ENCODE results near the gene APBA2. TPM values are rescaled to one million over a fixed set of nuclear protein-coding genes. Genes with fewer than 3 reads are reported as not detected.

The APBA2 gene
- total RNA-seq, 1 experiment from 2014 or later, result 12.9 TPM

GRCh38 chr15:28952666-28953491 is 67.1 kb downstream of the APBA2 start:
- CTCF ChIA-PET, result no interaction called here
- POLR2A ChIA-PET (ENCODE audit: low non-redundant PET), result no interaction called here
- no peak for DNase-seq (ENCODE audit: low spot score)
- no peak overlapping the region for H3K27ac ChIP-seq (ENCODE audit: low read depth, low read length, poor library complexity, severe bottlenecking)
- TF ChIP-seq EZH2 (IDR thresholded peaks at IDR 0.05; ENCODE audit: borderline replicate concordance, low read depth, low read length, poor library complexity, severe bottlenecking) (no peak), CTCF (conservative IDR thresholded peaks at IDR 0.05; ENCODE audit: low read depth, low read length) (no peak)
- H3K36me3 ChIP-seq (ENCODE audit: insufficient read depth, low read length, poor library complexity, severe bottlenecking), result no peaks in the 10 kb centered on the region
- no peaks in the 10 kb centered on the region for H3K9me3 ChIP-seq (ENCODE audit: low read depth, low read length, poor library complexity, severe bottlenecking)
- intact Hi-C loops (cut with micrococcal nuclease; ENCODE audit: unreplicated experiment), result no loop called here
- no peaks in the 10 kb centered on the region for H3K27me3 ChIP-seq (replicated peaks; ENCODE audit: insufficient read depth, low read depth, low read length, poor library complexity)
- no peaks in the 10 kb centered on the region for H3K4me1 ChIP-seq (ENCODE audit: insufficient read depth, low read length, poor library complexity, severe bottlenecking)
- no TSS peak for BruUV-seq (replicated peaks)
- H3K4me3 ChIP-seq (ENCODE audit: low read depth, low read length, poor library complexity, severe bottlenecking), result no peak overlapping the region

- ChIA-PET CTCF (no interaction called here), POLR2A (ENCODE audit: low non-redundant PET) (no interaction called here)
- Histone ChIP-seq H3K27ac (ENCODE audit: low read depth, low read length, poor library complexity, severe bottlenecking) (no peak overlapping the region), H3K36me3 (ENCODE audit: insufficient read depth, low read length, poor library complexity, severe bottlenecking) (no peaks in the 10 kb centered on the region), H3K4me1 (ENCODE audit: insufficient read depth, low read length, poor library complexity, severe bottlenecking) (no peaks in the 10 kb centered on the region), H3K4me3 (ENCODE audit: low read depth, low read length, poor library complexity, severe bottlenecking) (no peak overlapping the region), H3K27me3 (replicated peaks; ENCODE audit: insufficient read depth, low read depth, low read length, poor library complexity) (no peaks in the 10 kb centered on the region), H3K9me3 (ENCODE audit: low read depth, low read length, poor library complexity, severe bottlenecking) (no peaks in the 10 kb centered on the region)
- BruUV-seq (replicated peaks), result no TSS peak
- intact Hi-C loops (cut with micrococcal nuclease; ENCODE audit: unreplicated experiment), result no loop called here
- DNase-seq (ENCODE audit: low spot score), result no peak
- TF ChIP-seq EZH2 (IDR thresholded peaks at IDR 0.05; ENCODE audit: borderline replicate concordance, low read depth, low read length, poor library complexity, severe bottlenecking), result no peak
- no peak for TF ChIP-seq CTCF (conservative IDR thresholded peaks at IDR 0.05; ENCODE audit: low read depth, low read length)
Measured at GRCh38 chr15:28953573-28954195, 67.9 kb downstream of the APBA2 start.

- DNase-seq (ENCODE audit: low spot score), result no peak
- H3K36me3 ChIP-seq (ENCODE audit: insufficient read depth, low read length, poor library complexity, severe bottlenecking), result no peaks in the 10 kb centered on the region
- intact Hi-C loops (cut with micrococcal nuclease; ENCODE audit: unreplicated experiment), result no loop called here
- CTCF ChIA-PET, result interaction anchor here (0.6 kb wide), 1 partner anchor 181 kb away, joined by 7 read pairs; no protein-coding TSS in a partner anchor
- no peaks in the 10 kb centered on the region for H3K27me3 ChIP-seq (replicated peaks; ENCODE audit: insufficient read depth, low read depth, low read length, poor library complexity)
- H3K27ac ChIP-seq (ENCODE audit: low read depth, low read length, poor library complexity, severe bottlenecking), result no peak overlapping the region
- H3K9me3 ChIP-seq (ENCODE audit: low read depth, low read length, poor library complexity, severe bottlenecking), result no peaks in the 10 kb centered on the region
- TF ChIP-seq EZH2 (IDR thresholded peaks at IDR 0.05; ENCODE audit: borderline replicate concordance, low read depth, low read length, poor library complexity, severe bottlenecking) (no peak), CTCF (conservative IDR thresholded peaks at IDR 0.05; ENCODE audit: low read depth, low read length) (no peak)
- BruUV-seq (replicated peaks), result no TSS peak
- POLR2A ChIA-PET (ENCODE audit: low non-redundant PET), result no interaction called here
- no peaks in the 10 kb centered on the region for H3K4me1 ChIP-seq (ENCODE audit: insufficient read depth, low read length, poor library complexity, severe bottlenecking)
- no peak overlapping the region for H3K4me3 ChIP-seq (ENCODE audit: low read depth, low read length, poor library complexity, severe bottlenecking)
Measured at GRCh38 chr15:28954466-28955159, 68.8 kb downstream of the APBA2 start.
